Measurements from ENCODE around the gene ZNF488.

Gene ZNF488

GRCh38 chr10:47348138-47348651, 35.9 kb downstream of the ZNF488 start, which contains the start of gene RBP3:
Gene RBP3 (plus strand): TSS chr10:47348363. CDS start chr10:47348485, 122 bp downstream.
- no peak for DNase-seq

DNA sequence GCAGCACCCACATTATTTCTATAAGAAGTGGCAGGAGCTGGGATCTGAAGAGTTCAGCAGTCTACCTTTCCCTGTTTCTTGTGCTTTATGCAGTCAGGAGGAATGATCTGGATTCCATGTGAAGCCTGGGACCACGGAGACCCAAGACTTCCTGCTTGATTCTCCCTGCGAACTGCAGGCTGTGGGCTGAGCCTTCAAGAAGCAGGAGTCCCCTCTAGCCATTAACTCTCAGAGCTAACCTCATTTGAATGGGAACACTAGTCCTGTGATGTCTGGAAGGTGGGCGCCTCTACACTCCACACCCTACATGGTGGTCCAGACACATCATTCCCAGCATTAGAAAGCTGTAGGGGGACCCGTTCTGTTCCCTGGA, 36.8 kb downstream of the ZNF488 start:
- no peak for DNase-seq

- DNase-seq, result no peak
These were observed 37.4 kb downstream of the ZNF488 start for GRCh38 chr10:47346581-47347302.

GRCh38 chr10:47344996-47345870, 38.9 kb downstream of the ZNF488 start:
- no peak for DNase-seq

DNA sequence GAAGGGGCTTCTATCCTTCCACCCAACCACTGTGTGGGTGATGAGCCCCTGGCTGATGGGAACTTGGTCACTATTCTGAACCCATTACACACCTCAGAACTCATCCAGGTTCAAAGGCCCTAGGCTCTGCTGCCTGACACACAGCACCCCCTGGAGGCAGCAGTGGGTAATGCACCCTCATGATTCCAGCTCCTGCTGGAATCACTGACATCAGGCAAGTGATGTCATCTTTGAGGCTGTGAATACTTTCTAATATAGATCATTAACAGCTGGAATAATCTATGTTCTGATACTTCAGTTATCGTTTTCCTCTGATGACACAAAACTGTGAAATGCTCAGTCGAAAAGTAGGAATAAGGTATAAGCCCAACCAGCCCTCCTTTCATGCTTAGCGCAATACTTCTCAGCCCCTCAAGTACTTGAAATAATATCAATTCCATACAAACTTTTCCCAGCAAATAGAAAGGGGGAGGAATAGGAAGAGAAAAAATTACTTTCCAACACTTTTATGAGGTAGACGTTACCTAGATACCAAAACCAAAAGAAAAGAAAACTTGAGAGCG, 43.4 kb downstream of the ZNF488 start:
- DNase-seq, result peak; percentile 76

- DNase-seq, result no peak
These were observed 44.1 kb downstream of the ZNF488 start for GRCh38 chr10:47339759-47340607.

- no peak for DNase-seq
These were observed 44.8 kb downstream of the ZNF488 start for GRCh38 chr10:47339186-47339735.

- DNase-seq, result no peak
These were observed 46.8 kb downstream of the ZNF488 start for GRCh38 chr10:47337310-47337709.

GRCh38 chr10:47336387-47337134, 47.5 kb downstream of the ZNF488 start:
- DNase-seq, result no peak

DNA sequence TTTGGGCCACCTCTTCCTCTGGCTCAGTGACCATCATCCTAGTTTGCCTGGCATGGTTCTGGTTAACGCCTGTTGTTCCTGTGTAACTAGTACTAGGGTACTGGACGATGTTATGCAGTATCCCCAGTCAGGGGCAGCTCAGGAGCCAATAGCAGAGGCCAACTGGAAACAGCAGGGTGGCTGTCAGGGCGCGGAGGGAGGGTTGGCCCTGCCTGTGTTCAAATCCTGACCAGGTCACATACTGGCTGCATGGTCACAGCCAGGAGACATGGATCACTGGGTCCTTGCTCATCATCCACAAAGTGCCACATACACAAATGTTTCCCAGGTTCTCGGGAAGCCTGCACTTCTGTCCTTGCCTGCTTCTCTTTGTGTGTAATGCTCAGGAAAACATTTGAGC, 48.2 kb downstream of the ZNF488 start:
- DNase-seq, result no peak

DNA sequence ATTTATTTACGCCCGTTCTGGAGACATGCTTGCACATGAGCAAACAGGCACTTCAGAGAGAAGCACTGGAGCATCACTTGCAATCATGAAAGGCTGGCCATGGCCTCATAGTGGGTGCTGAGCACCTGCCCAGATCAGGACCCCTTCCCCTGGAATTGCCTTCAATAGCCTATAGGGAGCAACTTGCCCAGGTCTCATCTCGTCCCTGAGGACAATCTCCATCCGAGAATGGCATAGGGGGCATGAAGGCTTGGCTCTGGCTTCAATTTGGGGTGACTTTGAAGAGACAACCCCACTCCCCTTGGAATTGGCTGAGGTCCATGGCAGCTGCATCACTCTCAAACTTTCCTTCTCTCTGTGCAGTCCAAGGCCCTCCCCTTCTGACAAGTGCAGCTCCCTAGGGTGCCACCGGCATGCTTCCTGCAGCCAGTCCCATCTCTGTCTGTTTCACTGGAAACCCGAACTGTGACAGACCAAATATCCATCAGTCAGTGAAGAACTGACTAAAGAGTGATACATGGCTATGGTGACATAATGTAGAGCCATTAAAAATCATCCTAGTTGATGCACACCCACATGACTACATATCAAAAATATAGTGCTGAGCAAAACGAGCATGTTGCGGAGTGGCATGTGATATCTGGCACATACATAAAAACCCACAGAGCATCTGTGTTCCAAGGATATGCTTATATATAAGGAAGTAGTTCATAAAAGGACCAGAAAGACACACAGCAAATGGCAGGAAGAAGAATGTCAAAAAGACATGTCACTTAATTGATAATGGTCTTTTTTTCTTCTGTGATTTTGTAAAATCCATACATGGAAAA, 49.4 kb downstream of the ZNF488 start:
- no peak for DNase-seq

DNA sequence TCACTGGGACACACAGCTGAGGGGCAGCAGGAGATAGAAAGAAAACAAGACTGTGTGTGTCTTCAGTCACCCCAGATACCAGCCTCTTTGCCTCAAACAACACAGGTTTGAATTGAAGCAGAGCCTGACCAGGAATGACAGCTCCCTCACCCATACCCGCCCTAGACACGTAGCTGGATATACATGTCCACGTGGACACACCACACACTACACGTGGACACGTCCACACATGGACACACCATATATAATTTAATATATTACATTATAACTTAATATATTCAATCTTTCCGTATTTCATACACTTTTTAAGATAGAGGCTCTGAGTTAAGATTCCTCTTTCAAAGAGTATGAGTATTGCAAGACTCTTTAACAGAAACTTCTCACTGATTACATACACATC, 50.6 kb downstream of the ZNF488 start:
- no peak for DNase-seq

DNA sequence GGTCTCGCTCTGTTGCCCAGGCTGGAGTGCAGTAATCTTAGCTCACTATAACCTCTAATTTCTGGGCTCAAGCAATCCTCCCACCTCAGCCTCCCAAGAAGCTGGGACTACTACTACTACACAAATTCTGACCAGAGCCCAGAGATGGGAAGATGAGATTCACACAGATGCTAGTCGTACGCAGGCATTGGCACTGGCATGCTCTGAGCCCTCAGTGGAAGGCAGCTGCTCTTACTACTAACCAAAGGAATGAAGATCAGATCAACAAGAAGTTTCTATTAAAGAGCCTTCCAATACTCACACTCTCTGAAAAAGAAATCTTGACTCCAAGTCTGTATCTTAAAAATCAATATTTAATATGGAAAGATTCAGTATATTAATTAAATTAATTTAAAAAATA, 51.1 kb downstream of the ZNF488 start:
- DNase-seq, result no peak

- no peak for DNase-seq
These were observed 51.7 kb downstream of the ZNF488 start for GRCh38 chr10:47332371-47332770.

GRCh38 chr10:47331954-47332353, 52.1 kb downstream of the ZNF488 start:
- no peak for DNase-seq

- no peak for DNase-seq
These were observed 52.6 kb downstream of the ZNF488 start for GRCh38 chr10:47331491-47331890.

DNA sequence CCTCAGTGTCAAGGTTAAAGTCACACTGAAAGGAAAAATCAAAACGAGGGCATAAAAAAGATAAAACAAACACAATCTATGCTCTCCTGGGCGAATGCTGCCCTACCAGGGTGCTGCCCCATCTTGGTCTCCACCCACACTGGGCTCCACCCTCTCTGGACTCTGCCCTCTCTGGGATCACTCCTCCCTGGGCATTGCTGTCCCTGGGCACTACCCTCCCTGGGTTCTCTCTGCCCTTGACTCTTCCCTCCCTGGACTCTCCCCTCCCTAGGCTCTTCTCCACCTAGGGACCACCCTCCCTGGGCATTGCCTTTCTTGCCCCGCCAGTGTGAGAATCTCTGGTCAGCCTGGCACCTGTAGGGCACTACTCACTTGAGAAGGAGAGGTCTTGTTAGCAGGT, 53.3 kb downstream of the ZNF488 start:
- DNase-seq, result no peak

- no peak for DNase-seq
These were observed 53.7 kb downstream of the ZNF488 start for GRCh38 chr10:47330366-47330765.

DNA sequence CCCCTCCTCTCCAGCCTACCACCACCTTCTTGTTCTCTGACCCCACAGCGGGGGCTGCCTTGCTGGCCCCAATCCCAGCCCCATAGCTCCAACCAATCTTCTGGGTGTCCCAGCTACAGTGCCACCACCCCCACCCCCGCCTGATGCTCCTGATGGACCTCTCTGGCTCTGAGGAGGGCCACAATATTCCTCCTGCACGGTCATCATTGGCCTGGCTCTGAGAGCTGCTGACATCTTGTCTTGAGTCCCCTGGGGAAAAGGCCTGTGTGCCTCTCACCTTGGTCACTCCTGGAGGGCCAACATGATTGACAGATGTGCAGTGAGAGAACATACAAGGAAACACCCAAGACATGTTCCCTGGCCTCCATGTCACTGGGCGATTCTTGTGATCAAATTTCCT, 54.2 kb downstream of the ZNF488 start:
- no peak for DNase-seq

- DNase-seq, result no peak
These were observed 57.2 kb downstream of the ZNF488 start for GRCh38 chr10:47326927-47327330.
